Medulla oblongata (tissue), 1 donor: ENCODE results near the gene TLE2.
A peak's percentile ranks its signal among the peaks of the same experiment; 100 is the strongest.
"Not testable (repeated sequence)": the region's sequence is repeated elsewhere in the genome, so short reads cannot be mapped to it uniquely, and the experiment has no call there.

Source experiments
- DNase-seq: peaks from one replicate; pipeline ENCODE4 v3.0.0-alpha.2; 2015; ENCODE audit errors: extremely low spot score

The TLE2 gene

DNA sequence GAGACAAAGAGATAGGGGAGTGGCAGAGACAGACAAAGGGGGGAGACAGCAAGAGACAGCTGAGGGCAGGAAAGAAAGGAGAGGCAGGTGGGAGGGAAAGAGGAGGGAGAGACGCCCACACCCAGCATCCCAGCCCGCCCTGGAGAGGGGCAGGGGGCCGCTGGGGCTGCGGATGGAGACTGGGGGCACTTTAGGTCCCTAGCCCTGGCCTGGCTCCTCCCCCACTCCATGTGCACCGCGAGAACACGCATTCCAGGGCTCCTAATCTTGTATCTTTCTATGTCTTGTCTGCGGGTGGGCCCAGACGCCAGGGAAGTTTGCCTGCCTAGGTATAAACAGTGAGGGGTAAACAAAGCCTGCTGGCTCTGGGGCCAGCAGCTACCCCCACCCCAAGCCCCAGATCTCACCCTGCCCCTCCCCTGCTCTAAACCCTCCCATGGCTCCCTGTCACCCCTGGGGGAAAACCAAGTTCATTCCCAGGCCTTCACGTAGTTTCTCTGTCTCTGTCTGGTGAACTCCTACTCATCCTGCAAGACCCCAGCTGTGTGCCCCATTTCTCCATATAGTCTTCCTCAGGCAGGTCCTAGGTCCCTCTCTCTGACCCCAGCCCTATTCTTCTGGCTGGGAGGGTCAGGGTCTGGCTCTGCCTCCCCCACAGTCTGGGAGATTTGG, 27.5 kb upstream of the TLE2 start:
- no peak for DNase-seq

DNA sequence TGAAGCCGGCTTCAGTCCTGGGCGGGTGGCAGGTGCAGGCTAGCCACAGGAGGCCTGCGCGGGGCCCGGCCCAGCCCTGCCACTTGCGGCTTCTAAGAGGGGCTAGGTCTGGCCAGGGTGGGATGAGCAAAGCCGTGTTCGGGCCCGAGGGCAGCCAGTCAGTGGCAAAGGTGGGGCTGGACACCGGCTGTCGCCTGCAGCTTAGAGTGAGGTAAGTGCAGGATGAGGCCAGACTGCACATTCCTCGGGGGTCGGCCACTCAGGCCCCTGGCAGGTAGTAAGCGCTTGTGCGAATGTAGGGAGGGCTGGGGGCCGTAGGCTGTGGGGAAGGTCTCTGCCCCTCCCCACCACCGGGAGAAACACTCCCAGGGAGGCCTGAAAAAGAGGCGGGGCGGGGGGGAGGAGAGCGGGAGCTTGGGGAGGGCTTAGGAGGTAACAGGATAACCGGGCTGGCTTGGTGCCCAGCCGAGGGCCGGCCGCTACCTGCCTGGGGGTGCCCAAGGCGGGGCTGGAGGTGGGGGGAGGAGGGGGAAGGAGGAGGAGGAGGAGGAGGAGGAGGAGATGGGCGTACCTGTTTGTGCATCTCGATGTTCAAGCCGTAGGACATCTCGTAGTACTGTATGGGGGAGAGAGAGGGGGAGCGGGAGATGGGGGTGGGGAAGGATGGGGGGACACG, 26.8 kb upstream of the TLE2 start:
- no peak for DNase-seq

DNA sequence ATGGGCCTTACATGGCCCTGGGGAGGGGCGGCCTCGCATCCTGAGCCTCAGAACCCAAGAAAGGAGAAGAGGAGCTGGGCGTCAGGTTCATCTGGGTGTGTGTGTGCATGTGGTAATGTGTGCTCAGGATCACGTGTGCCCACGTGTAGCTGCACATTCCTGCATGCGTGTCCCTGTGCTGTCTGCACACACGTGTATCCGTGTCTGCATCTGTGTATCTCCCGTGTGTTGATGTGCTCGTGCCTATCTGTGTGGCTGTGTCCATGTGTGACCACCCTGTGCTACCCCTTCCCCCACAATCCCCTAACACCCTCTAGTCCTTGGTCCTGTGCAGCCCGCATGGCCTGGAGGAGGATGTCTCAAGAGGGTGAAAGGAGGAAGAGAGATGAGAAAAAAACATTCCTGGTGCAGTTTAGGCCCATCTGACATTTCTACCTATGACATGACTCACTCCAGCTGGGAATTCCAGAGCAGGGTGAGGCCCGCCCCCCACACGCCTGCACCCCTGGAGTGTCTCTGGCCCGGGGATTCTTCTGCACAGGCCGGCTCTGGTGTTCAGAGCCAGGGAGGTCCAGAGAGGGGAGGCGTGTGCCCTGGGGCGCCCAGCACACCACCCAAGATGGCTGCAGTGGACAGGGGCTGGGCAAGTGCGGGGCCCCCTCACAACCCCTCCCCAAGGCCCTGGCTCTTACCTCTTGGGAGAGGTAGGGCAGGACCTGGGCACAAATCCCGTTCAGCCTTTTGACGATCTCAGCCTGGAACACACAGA, 26.1 kb upstream of the TLE2 start:
- no peak for DNase-seq

DNA sequence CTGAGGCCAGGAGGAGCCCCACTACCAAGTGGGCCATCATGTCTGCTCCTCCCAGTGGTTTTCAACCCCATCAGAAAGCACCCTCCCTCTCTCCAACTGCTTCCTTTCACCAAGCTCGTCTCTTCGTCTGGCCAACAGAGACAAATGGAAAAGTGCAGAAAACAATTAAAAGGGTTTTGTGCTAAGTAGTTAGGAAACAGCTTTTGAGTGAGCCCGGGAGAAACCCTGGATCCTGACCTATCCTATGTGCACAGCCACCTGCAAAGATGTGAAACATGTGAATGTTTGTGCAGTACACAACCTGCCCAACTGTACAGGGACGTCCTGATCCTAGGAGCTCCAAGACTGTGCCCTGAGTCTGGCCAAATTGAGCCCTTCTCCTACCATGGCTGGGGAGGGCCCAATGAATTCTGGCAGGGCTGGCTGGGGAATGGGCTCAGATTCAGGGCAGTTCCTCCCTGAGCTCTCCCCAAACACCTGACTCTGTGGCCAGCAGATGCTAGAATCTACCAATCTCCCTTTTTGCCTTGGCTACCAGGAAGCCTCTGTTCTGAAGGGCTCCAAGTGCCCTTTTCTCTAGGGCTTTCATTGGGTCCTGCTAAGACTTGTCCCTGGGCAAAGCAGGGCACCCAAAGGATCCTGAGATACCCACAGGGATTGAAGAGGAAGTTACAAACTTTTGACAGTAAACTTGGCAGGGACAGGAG, 25.3 kb upstream of the TLE2 start:
- DNase-seq: no peak

DNA sequence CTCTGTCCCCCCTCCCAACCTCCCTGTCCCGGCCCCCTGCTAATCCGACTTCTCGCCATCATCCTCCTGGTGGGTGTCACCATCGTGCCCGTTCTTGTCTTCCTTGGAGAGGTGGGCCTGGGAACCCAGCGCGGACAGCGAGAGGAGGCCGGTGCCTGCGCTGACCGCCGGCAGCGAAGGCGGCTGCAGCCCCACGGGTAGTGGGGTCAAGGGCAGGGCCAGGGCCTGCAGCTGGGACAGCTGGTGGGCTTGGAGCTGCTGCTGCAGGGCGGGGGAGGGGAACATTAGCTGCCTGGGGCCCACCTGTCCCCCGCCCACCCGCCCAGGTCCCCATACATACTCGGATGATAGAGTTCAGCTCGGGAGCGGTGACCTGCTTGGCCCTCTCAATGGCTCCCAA, 24.7 kb upstream of the TLE2 start:
- DNase-seq: no peak

DNA sequence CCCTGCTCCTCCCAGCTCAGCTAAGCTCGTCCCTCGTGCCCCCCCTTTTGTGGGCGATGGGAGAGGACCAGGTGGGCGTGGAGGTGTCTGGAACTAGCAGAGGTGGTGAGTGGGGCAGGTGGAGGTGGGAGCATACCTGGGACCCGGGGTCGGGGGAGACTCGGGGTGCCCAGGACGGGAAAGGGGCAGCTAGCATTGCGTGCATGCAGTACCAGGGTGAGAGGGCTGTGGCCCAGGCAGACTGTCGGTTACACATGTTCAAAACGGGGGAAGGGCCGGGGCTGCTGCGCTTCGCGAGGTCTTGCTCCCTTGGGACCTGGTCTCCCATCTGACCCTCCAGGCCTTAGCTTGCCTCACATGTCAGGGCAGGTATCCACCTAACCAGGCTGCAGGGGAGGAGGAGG, 24.1 kb upstream of the TLE2 start:
- DNase-seq: no peak

DNA sequence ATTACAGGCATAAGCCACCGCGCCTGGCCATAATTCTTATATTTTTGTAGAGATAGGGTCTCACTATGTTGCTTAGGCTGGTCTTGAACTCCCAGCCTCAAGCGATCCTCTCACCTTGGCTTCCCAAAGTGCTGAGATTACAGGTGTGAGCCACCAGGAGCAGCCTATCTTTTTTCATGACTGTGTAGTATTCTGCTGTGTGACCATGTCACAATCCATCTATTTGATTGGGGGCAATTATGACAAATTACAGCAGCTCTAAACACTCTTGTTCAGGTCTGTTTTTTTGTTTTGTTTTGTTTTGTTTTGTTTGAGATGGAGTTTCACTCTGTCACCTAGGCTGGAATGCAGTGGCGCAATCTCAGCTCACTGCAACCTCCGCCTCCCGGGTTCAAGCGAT, 20.9 kb upstream of the TLE2 start:
- not testable (repeated sequence) for DNase-seq

DNA sequence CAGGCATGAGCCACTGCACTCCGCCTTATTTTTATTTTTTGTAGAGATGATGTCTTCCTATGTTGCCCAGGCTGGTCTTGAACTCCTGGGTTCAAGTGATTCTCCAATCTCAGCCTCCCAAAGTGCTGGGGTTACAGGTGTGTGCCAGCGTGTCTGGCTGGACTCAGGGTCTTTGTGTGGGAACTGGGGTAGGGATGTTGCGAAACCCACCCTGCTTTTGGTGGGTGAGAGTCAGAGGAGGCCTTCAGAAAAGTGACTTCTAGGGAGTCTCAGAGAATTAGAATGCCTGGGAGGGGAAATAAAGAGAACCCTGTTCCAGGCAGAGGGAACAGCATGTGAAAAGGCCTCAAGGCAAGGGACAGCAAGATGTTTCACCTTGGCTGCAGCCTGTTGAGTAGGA, 20.0 kb upstream of the TLE2 start:
- no peak for DNase-seq

DNA sequence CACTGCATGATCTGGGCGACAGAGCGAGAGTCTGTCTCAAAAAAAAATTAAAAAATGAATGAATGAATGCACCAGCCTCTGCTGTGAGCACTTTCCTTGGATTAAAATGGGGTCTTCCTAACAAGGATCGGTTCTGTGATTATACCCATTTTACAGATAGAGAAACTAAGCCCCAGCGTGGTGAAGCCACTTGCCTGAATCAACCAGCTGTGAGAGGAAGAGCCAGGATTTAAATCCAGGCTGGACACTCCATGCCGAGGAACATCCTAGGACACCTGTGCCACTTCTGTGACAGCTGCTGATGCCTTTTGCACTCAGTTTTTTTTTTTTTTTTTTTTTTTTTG, 19.1 kb upstream of the TLE2 start:
- no peak for DNase-seq

DNA sequence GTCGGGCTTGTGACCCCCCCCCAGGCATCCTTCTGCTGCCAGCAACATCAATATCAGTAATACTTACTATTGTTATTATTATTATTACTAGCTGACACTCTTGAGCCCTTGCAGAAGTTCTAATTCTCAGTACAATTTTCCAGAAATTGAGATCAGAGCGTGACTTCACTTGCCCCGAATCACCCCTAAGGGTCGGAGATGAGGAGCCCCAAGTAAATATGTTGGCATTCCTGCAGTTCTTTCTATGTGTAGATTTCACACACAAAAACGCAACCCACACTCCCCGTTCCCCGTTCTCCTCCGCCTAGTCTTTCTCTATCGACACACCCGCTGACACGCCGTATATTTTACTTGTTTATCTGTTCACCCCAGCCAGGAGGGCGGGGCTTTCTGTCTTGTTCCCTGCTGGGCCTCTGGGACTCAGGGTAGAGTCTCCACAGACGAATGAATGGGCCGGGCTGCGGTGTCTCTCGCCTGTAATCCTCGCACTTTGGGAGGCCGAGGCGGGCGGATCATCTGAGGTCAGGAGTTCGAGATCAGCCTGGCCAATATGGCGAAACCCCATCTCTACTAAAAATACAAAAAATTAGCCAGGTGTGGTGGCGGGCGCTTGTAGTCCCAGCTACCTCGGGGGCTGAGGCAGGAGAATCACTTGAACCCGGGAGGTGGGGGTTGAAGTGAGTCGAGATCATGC, 18.6 kb upstream of the TLE2 start:
- DNase-seq: peak; percentile 33

DNA sequence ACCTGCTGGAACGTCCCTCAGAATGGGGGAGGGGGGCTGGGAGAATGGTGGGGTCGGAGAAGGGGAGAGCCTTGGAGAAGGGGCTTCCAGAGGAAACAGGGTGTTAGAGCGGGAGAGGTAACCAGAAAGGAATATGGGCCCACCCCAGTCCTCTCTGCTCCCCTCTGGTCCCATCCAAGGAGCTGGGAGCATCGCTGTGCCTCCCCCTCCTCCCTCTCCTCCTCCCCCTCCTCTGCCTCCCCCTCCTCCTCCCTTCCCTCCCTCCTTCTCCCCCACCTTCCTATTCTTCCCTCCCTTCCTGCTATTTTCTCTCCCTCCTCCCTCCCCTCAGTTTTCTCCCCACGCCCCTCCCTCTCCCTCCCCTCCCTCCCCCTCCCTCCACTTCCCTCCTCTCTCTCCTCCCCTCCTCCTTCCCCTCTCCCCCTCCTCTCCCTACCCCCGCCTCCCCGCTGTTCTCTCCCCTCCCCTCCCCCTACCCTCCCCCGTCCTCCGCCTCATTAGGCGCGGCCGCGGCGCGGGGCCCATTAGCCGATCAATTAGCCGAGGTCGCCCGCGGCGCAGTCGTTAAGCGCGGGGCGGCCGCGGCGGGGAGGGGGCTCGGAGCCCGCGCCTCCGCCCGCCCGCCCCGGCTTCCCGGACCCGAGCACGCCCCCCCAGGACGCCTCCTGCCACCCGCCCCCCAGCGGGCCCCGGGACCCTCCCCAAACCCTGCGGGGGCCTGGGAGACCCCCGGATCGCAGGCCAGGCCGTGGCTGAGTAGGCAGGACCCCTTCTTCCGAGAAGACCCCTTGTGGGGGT, 17.8 kb upstream of the TLE2 start:
- no peak for DNase-seq

DNA sequence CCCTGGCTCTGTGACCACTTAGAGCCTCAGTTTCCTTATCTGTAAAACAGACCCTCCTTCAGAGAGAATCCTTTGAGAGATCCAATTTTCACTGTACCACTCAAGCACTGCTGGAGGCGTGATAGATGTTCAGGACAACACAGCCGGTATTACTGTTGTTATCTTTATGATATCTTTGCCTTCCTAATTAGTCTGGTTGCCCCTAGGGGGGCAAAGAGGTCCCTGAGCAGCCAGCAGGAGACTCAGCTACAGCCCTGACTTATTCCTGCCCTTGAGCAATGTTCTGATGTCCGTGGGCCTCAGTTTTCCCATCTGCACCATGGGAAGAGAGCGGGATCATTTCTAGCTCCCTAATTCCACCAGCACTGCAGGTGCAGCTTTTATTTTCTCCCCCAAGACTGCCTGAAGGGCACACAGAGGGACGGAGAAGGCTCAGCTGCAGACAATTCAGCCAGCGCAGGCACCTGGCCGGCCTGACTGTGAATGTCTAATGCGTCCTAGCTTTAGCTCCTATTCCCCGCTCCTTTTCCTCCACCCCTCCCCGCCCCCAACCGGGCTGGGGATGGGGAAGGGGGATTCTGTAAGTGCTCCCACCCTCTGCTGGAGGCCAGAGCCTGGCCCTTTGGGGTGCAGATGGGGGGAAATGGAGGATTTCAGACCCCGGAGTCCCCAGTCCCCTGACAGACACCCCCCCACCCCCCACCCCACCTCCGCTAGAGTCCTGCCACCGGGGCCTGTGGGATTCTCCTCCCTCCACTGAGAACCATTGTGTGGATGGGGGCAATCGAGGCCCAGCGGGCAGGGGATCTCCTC, 17.0 kb upstream of the TLE2 start:
- no peak for DNase-seq

DNA sequence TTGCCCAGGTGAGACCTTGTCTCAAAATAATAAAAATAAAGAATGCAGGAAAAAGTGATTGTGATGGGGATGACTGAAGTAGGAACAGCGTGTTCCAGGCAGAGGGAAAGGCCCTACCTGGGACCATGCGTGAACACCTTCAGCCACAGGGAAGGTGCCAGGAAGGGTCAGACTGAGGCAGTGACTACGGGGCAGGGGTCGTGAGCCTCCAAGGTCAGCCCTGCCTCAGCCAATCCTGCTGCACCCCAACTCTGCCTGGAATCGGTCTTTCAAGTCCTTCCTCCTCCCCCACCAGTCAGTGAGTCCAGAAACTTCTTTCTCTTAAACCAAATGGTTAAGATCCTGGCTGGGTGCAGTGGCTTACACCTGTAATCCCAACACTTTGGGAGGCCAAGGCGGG, 16.1 kb upstream of the TLE2 start:
- DNase-seq: no peak

DNA sequence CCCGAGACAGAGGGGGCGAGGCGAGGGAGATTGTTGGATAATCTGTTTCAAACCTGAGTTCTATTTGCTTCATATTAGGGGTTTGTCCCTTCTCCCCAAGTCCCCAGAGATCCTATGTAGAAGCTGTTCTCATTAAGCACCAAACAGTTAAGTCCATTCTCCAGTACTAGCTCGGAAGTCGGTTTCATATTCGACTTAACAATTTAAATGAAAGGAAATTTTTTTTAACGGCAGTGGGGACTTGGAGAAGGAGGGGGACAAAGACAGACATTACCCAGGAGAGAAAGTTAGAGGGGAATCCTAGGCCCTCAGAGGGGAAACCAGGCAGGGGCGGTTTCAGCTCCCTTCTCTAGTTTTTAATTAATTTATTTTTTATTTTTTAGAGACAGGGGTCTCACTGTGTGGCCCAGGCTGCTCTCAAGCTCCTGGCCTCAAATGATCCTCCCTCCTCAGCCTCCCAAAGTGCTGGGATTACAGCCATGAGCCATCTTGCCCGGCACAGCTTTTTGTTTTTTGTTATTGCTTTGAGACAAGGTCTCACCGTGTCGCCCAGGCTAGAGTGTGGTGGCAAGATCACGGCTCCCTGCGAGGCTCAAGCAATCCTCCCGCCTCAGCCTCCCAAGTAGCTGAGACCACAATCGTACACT, 13.7 kb upstream of the TLE2 start:
- no peak for DNase-seq

DNA sequence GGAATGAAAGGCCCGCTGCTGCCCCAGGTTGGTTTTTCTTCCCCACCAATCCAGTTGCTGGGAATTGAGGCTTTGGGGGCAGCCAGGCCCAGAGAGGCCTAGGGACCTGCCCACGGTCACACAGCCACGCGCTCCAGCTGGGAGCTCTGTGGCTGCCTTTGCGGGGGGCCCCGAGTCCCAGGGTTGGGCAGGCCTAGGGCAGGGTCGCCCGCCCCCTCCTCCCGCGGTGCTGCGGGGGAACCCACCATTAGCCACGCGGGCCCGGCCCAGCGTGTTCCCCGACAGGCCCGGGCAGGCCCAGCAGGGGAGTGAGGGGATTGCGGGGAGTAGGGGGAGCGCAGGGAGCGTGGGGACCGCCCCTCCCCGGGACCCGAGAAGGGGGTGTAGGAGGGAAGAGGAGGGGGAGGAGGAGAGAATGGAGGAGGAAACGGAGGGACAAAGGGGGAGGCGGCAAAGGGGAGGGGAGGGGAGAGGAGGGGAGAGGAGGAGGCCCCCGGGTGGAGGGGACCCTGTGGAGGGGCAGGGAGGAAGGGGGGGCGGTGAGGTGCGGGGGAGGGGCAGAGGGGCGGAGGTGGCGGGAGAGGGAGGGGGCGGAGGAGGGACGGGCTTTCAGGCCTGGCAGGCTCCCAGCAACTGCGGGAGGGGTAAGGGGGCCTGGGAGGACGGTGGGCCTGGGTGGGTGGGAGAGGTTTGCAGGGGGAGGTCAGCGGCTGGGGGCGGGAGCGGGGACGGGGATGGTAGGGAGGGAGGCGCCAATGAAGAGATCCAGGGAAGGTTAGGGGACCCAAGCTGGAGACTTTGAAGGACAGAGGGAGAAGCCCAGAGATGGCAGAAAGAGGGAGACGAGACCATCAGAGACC, 12.9 kb upstream of the TLE2 start:
- no peak for DNase-seq

DNA sequence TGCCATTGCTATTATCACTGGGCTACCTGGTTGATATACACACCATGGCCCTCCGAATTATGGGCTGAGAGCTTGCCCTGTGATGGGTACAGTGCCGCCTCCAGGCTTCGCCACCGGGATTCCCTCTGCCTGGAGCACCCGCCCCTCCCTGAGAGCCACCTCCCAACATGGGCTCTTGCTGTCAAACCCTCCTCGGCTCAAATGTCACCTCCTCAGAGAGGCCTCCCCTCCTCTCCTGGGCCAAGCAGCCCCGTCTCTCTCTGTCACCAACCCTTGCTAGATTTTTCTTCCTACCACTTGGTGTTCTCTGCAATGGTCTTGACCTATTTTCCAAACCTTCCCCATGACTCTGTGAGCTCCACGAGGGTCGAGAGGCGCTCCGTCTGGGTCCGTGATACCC, 12.2 kb upstream of the TLE2 start:
- DNase-seq: no peak

DNA sequence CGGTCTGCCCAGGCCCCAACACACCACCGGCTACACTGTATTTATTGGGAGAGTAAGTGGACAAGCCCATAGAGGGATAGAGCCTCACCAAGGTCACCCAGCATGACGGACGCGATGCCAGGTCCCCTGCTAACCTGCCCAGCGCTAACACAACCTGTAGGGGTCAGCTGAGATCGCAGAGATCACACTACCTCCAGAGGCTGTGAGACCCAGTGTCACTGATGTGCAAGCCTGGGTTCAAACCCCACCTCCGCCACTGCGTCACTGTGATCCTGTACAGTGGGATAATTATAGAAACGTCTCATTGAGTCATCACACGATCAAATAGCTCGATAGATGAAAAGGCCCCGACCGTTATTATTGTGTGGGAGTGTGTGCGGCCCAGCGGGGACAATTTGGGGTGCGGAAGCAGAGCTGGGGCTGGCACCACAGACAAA, 10.6 kb upstream of the TLE2 start:
- DNase-seq: no peak

DNA sequence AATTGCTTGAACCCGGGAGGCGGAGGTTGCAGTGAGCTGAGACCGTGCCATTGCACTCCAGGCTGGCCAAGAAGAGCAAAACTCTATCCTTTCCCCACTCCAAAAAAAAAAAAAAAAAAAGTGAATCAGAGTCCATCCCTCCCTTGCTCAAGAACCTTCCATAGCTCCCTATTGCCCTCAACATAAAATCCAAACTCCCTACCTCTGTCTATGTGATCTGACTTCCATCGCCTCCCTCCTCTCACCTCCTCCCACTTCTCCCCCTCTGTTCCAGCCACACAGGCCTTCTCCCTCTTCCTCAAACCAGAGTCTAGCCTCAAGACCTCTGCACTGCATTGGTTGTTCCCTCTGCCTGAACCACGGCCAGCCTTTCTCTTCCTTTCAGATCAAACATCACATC, 10.0 kb upstream of the TLE2 start:
- DNase-seq: no peak

DNA sequence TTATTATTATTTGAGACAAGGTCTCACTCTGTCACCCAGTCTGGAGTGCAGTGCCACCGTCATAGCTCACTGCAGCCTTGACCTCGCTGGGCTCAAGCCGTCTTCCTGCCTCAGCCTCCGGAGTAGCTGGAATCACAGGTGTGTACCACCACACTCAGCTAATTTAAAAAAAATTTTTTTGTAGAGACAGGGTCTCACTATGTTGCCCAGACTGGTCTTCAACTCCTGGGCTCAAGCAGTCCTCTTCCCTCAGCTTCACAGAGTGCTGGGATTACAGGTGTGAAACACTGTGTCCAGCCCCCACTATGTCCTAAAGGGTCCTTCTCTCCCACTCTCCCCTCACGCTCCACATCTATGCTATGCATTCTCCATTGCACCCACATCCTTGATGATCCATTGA, 9.1 kb upstream of the TLE2 start:
- DNase-seq: no peak
